Measurements from ENCODE around the gene SLC16A10. TPM values are rescaled to one million over a fixed set of nuclear protein-coding genes. Genes with fewer than 3 reads are reported as not detected.
A peak's percentile ranks its signal among the peaks of the same experiment; 100 is the strongest.

SLC16A10 gene
- total and polyA plus RNA-seq, 5 donors from 2014 or later = 24.4 to 39.3 (median 32.0) TPM

DNA sequence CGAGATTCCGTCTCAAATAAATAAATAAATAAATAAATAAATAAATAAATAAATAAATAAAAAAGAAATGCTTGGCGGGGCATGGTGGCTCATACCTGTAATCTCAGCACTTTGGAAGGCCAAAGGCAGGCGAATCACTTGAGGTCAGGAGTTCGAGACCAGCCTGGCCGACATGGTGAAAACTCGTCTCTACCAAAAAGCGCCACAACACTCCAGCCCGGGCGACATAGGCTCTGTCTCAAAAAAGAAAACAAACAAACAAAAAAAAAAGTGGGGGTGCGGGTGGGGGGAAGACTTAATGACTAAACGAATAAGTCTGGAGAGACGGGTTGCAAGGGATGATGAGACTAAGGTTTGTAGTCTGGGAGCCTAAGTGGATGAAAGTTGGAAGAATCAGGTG lies 170.7 kb downstream of the SLC16A10 start:
- Histone ChIP-seq H3K27ac (ENCODE audit: insufficient read depth, low read length, poor library complexity, severe bottlenecking) (no peak overlapping the region), H3K4me3 (ENCODE audit: low read depth, low read length) (no peak overlapping the region), H3K4me1 (ENCODE audit: control insufficient read depth, insufficient read depth, low read length, poor library complexity, severe bottlenecking) (peaks cover 20% of the 10 kb centered on the region), H3K36me3 (ENCODE audit: control insufficient read depth, insufficient read depth, low read length) (no peaks in the 10 kb centered on the region), H3K9me3 (ENCODE audit: control insufficient read depth in 2 of 2, low read length in 2 of 2) (no peaks in the 10 kb centered on the region), H3K27me3 (ENCODE audit: control insufficient read depth, insufficient read depth, low read length) (no peaks in the 10 kb centered on the region)
- H3K36me3 Mint-ChIP-seq = no peaks in the 10 kb centered on the region
- H3K4me1 Mint-ChIP-seq = peaks cover 10 to 31% (median 14%) of the 10 kb centered on the region in 4 donors
- ATAC-seq (ENCODE audit: low read depth in 2 of 2) (no peak), DNase-seq (no peak)
- peak overlapping the region in 1 of 3 donors; percentile 8 for H3K27ac Mint-ChIP-seq
- H3K4me3 Mint-ChIP-seq = no peak overlapping the region
- H3K27me3 Mint-ChIP-seq = no peaks in the 10 kb centered on the region
- H3K9me3 Mint-ChIP-seq = peaks cover 0 to 1% (median 0%) of the 10 kb centered on the region in 7 donors

DNA sequence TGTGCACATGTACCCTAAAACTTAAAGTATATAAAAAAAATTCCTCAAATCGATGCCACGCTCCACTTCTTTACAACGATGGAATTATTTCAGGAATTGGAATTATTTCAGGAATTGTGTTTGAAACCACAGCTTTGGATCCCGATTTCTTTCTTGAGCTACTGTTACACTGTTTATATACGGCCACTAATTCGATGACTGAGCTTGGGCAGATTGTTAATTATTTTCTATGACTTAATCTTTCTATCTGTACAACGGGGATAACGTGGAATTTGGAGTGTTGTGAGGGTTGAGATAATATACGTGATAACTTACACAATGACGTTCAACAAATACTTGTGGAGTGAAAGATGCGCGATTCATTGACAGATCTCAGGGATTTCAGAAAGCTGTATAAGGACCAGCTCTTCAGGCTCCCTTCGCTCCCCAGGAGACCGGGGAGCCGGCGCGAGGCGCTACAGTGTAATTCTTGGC lies 171.3 kb downstream of the SLC16A10 start:
- H3K36me3 Mint-ChIP-seq = no peaks in the 10 kb centered on the region
- Histone ChIP-seq H3K4me1 (ENCODE audit: control insufficient read depth, insufficient read depth, low read length, poor library complexity, severe bottlenecking) (peaks cover 20% of the 10 kb centered on the region), H3K27ac (ENCODE audit: insufficient read depth, low read length, poor library complexity, severe bottlenecking) (peak overlapping the region; percentile 95), H3K27me3 (ENCODE audit: control insufficient read depth, insufficient read depth, low read length) (no peaks in the 10 kb centered on the region), H3K4me3 (ENCODE audit: low read depth, low read length) (peak overlapping the region; percentile 84), H3K9me3 (ENCODE audit: control insufficient read depth in 2 of 2, low read length in 2 of 2) (no peaks in the 10 kb centered on the region), H3K36me3 (ENCODE audit: control insufficient read depth, insufficient read depth, low read length) (peaks cover 1% of the 10 kb centered on the region)
- peak overlapping the region; percentile 66 to 92 (median 87) for H3K4me3 Mint-ChIP-seq
- peak in 1 of 2 donors; percentile 0 for ATAC-seq (ENCODE audit: low read depth in 2 of 2)
- H3K4me1 Mint-ChIP-seq = peaks cover 11 to 33% (median 14%) of the 10 kb centered on the region in 4 donors
- DNase-seq = no peak
- H3K27ac Mint-ChIP-seq = peak overlapping the region; percentile 93 to 94 (median 93)
- peaks cover 0 to 1% (median 0%) of the 10 kb centered on the region in 7 donors for H3K9me3 Mint-ChIP-seq
- H3K27me3 Mint-ChIP-seq = no peaks in the 10 kb centered on the region

DNA sequence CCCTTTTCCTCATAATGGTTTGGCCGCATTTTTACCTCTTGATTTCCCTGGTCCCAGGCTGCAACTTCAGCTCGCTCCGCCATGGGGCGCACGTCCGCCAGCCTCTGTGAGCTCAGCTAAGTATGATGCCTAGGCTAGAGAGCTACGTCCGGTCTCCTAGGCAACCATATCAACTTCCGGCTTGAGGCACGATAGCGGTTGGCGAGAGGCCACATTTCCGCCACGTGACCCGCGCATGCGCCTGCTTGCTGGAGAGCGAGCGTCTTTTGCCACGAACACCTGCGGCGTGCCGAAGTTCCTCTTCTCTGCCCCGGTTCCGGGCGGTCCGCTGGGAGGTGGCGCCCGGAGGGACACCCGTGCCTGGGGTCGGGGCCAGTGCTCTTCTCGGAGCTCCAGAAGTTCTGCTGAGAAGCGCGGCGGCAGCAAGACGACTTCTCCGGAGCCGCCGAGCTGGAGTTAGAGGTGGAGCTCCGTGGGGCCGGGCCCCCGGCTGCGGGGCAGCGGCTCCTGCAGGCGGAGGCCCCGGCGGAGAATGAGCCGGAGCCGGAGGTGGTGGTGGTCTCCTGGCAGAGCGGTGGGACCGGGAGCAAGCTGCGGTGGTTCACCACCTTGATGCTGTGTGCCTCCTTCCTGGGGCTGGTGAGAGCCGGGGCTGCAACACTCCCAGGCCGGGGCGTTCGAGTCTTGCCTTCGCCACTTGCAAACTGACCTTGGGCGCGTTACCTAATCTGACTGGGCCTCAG lies 172.0 kb downstream of the SLC16A10 start:
- Histone ChIP-seq H3K4me3 (ENCODE audit: low read depth, low read length) (peak overlapping the region; percentile 84), H3K9me3 (ENCODE audit: control insufficient read depth in 2 of 2, low read length in 2 of 2) (no peaks in the 10 kb centered on the region), H3K27me3 (ENCODE audit: control insufficient read depth, insufficient read depth, low read length) (no peaks in the 10 kb centered on the region), H3K27ac (ENCODE audit: insufficient read depth, low read length, poor library complexity, severe bottlenecking) (peak overlapping the region; percentile 95), H3K4me1 (ENCODE audit: control insufficient read depth, insufficient read depth, low read length, poor library complexity, severe bottlenecking) (peaks cover 20% of the 10 kb centered on the region), H3K36me3 (ENCODE audit: control insufficient read depth, insufficient read depth, low read length) (peaks cover 7% of the 10 kb centered on the region)
- ATAC-seq (ENCODE audit: low read depth in 2 of 2) (peak; percentile 98 to 99), DNase-seq (peak; percentile 99 to 100 (median 99))
- H3K4me3 Mint-ChIP-seq = peak overlapping the region; percentile 66 to 92 (median 87)
- H3K27ac Mint-ChIP-seq = peak overlapping the region; percentile 93 to 94 (median 93)
- H3K4me1 Mint-ChIP-seq = peaks cover 13 to 36% (median 14%) of the 10 kb centered on the region in 4 donors
- no peaks in the 10 kb centered on the region for H3K27me3 Mint-ChIP-seq
- no peaks in the 10 kb centered on the region for H3K9me3 Mint-ChIP-seq
- H3K36me3 Mint-ChIP-seq = no peaks in the 10 kb centered on the region

- Mint-ChIP-seq H3K36me3 (peaks cover 5% of the 10 kb centered on the region), H3K27ac (peak overlapping the region; percentile 57 to 93 (median 93)), H3K4me1 (peaks cover 13 to 36% (median 14%) of the 10 kb centered on the region in 4 donors), H3K9me3 (no peaks in the 10 kb centered on the region), H3K4me3 (peak overlapping the region; percentile 66 to 92 (median 87)), H3K27me3 (no peaks in the 10 kb centered on the region)
- peaks cover 15% of the 10 kb centered on the region for H3K36me3 ChIP-seq (ENCODE audit: control insufficient read depth, insufficient read depth, low read length)
- no peaks in the 10 kb centered on the region for H3K27me3 ChIP-seq (ENCODE audit: control insufficient read depth, insufficient read depth, low read length)
- peak overlapping the region; percentile 13 for H3K4me3 ChIP-seq (ENCODE audit: low read depth, low read length)
- ATAC-seq (ENCODE audit: low read depth in 2 of 2) (no peak), DNase-seq (no peak)
- no peaks in the 10 kb centered on the region for H3K9me3 ChIP-seq (ENCODE audit: control insufficient read depth in 2 of 2, low read length in 2 of 2)
- no peak overlapping the region for H3K27ac ChIP-seq (ENCODE audit: insufficient read depth, low read length, poor library complexity, severe bottlenecking)
- peaks cover 20% of the 10 kb centered on the region for H3K4me1 ChIP-seq (ENCODE audit: control insufficient read depth, insufficient read depth, low read length, poor library complexity, severe bottlenecking)
Observed at GRCh38 chr6:111260570-111261298, 173.4 kb downstream of the SLC16A10 start.

GRCh38 chr6:111263837-111264236 lies 176.5 kb downstream of the SLC16A10 start:
- H3K9me3 Mint-ChIP-seq = no peaks in the 10 kb centered on the region
- H3K27me3 ChIP-seq (ENCODE audit: control insufficient read depth, insufficient read depth, low read length) = no peaks in the 10 kb centered on the region
- peaks cover 32% of the 10 kb centered on the region for H3K36me3 Mint-ChIP-seq
- H3K27ac Mint-ChIP-seq = no peak overlapping the region
- peaks cover 15 to 45% (median 28%) of the 10 kb centered on the region in 4 donors for H3K4me1 Mint-ChIP-seq
- DNase-seq (no peak), ATAC-seq (ENCODE audit: low read depth in 2 of 2) (no peak)
- H3K4me3 ChIP-seq (ENCODE audit: low read depth, low read length) = no peak overlapping the region
- H3K9me3 ChIP-seq (ENCODE audit: control insufficient read depth in 2 of 2, low read length in 2 of 2) = no peaks in the 10 kb centered on the region
- H3K36me3 ChIP-seq (ENCODE audit: control insufficient read depth, insufficient read depth, low read length) = peaks cover 34% of the 10 kb centered on the region
- no peaks in the 10 kb centered on the region for H3K27me3 Mint-ChIP-seq
- peaks cover 24% of the 10 kb centered on the region for H3K4me1 ChIP-seq (ENCODE audit: control insufficient read depth, insufficient read depth, low read length, poor library complexity, severe bottlenecking)
- H3K4me3 Mint-ChIP-seq = peak overlapping the region in 1 of 4 donors; percentile 9
- no peak overlapping the region for H3K27ac ChIP-seq (ENCODE audit: insufficient read depth, low read length, poor library complexity, severe bottlenecking)

DNA sequence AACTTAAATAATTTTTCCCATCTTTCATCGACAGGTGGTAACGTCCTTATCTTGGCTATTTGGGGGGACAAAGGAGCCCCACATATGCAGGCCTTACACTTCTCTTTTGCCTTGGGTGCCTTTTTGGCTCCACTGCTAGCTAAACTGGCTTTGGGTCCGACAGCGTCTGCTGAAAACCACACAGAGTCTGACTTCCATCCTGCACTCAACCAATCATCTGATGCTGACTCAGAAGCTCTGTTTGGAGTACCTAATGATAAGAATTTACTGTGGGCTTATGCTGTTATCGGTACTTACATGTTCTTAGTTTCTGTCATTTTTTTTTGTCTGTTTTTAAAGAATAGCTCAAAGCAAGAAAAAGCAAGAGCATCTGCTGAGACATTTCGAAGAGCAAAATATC lies 178.5 kb downstream of the SLC16A10 start:
- Mint-ChIP-seq H3K27me3 (no peaks in the 10 kb centered on the region), H3K36me3 (peaks cover 45% of the 10 kb centered on the region), H3K27ac (no peak overlapping the region), H3K4me3 (no peak overlapping the region), H3K4me1 (peaks cover 9 to 39% (median 27%) of the 10 kb centered on the region in 4 donors), H3K9me3 (no peaks in the 10 kb centered on the region)
- no peak for ATAC-seq (ENCODE audit: low read depth in 2 of 2)
- Histone ChIP-seq H3K4me3 (ENCODE audit: low read depth, low read length) (no peak overlapping the region), H3K27ac (ENCODE audit: insufficient read depth, low read length, poor library complexity, severe bottlenecking) (no peak overlapping the region), H3K27me3 (ENCODE audit: control insufficient read depth, insufficient read depth, low read length) (no peaks in the 10 kb centered on the region), H3K36me3 (ENCODE audit: control insufficient read depth, insufficient read depth, low read length) (peaks cover 41% of the 10 kb centered on the region), H3K4me1 (ENCODE audit: control insufficient read depth, insufficient read depth, low read length, poor library complexity, severe bottlenecking) (peaks cover 8% of the 10 kb centered on the region), H3K9me3 (ENCODE audit: control insufficient read depth in 2 of 2, low read length in 2 of 2) (no peaks in the 10 kb centered on the region)
- no peak for DNase-seq

GRCh38 chr6:111266276-111266675 lies 179.0 kb downstream of the SLC16A10 start:
- no peak overlapping the region for H3K27ac Mint-ChIP-seq
- H3K27me3 Mint-ChIP-seq = no peaks in the 10 kb centered on the region
- H3K36me3 ChIP-seq (ENCODE audit: control insufficient read depth, insufficient read depth, low read length) = peaks cover 41% of the 10 kb centered on the region
- H3K27me3 ChIP-seq (ENCODE audit: control insufficient read depth, insufficient read depth, low read length) = no peaks in the 10 kb centered on the region
- H3K4me3 ChIP-seq (ENCODE audit: low read depth, low read length) = no peak overlapping the region
- H3K9me3 Mint-ChIP-seq = no peaks in the 10 kb centered on the region
- peaks cover 8% of the 10 kb centered on the region for H3K4me1 ChIP-seq (ENCODE audit: control insufficient read depth, insufficient read depth, low read length, poor library complexity, severe bottlenecking)
- no peaks in the 10 kb centered on the region for H3K9me3 ChIP-seq (ENCODE audit: control insufficient read depth in 2 of 2, low read length in 2 of 2)
- H3K36me3 Mint-ChIP-seq = peaks cover 45% of the 10 kb centered on the region
- H3K4me3 Mint-ChIP-seq = no peak overlapping the region
- H3K27ac ChIP-seq (ENCODE audit: insufficient read depth, low read length, poor library complexity, severe bottlenecking) = no peak overlapping the region
- DNase-seq = no peak
- peaks cover 5 to 34% (median 23%) of the 10 kb centered on the region in 4 donors for H3K4me1 Mint-ChIP-seq
- no peak for ATAC-seq (ENCODE audit: low read depth in 2 of 2)

Data from CD4-positive, CD25-positive, alpha-beta regulatory T cell (primary cell).